NCI-H2196 (cell line): Measurements from ENCODE around the gene PUM1.

Experiments
- DNase-seq: peaks from one replicate; lab custom pipeline; 2025; ENCODE audit not compliant: unreplicated experiment; lab: John Stamatoyannopoulos, UW

The PUM1 gene

GRCh38 chr1:30908696-30909364 is 156.7 kb downstream of the PUM1 start, which contains the start of gene SDC3:
SDC3 (minus strand) TSS chr1:30908758; CDS start chr1:30908586, 172 bp downstream.
- DNase-seq: peak; percentile 21

DNA sequence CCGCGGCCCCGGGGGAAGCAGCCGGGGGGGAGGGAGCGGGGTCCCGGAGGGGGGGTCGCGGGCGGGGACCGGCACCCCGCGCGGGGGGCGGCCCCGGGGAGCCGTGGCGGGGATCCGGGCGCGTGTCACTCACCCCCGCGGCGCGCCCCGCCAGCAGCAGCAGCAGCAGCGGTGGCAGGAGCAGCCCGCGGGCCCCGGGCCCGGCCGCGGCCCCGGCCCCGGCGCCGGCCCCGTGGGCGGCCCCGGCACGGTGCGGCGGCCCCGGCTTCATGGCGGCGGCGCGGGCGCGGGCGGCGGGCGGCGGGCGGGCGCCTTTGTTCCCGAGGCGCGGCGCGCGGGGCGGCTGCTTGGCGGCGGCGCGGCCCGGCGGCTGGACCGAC is 157.2 kb downstream of the PUM1 start:
- no peak for DNase-seq

DNA sequence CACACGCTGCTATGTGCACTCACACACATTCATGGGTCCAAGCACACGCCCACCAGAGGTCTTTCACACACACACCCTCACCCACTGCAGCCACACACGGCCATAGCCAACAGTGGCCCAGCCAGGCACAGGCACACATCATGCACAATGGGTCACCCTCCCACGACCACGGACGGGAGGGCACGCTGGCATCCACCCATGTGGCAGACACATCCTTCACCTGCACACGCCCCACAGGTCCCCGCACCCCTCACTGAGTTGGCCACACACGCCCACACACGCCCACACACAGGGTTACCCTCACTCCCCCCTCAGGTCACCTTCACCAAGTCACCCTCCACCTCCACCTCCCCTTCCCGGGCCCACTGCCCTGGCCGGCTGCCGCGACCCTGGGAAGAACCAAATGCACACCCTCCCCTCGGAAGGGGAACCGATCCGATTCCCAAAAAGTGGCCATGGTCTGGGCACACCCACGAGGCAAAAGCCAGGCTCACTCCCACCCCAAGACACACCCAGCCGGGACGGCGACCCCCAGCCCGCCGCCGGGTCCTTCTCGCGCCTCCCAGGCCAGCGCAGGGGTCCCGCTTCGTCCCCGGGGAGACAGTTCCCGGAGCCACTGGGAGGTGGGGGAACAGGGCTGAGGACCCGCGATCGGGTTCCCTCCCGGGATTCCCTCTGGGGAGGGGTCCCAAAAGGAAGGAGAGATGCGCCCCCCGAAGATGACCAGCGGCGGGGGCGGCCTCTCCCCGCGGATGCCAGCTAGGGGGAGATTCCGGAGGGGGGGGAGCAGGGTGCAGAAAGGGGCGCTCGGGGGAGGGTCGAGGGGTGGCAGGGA is 157.8 kb downstream of the PUM1 start:
- no peak for DNase-seq

GRCh38 chr1:30906631-30907441 is 158.7 kb downstream of the PUM1 start:
- no peak for DNase-seq

- no peak for DNase-seq
Observed at GRCh38 chr1:30905916-30906620, 159.4 kb downstream of the PUM1 start.

- no peak for DNase-seq
Observed at GRCh38 chr1:30905403-30905802, 160.1 kb downstream of the PUM1 start.

DNA sequence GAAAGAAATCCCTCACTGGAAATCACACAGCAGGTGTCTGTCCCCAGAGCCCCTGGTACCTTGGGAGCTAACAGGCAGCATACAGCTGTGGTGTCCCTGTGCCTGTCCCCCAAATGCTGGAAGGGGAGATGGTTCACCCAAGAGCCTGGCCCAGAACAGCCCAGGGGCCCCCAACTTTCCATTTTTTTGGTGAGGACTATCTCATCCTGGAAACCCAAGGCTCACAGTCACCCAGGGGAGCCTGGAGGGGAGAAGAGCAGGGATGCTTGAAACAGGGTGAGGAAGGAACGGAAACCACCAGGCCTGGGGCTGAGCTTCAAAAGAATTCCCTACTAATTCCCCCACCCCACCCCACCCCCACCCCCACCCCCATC is 160.6 kb downstream of the PUM1 start:
- no peak for DNase-seq

GRCh38 chr1:30904191-30904961 is 161.1 kb downstream of the PUM1 start:
- no peak for DNase-seq

DNA sequence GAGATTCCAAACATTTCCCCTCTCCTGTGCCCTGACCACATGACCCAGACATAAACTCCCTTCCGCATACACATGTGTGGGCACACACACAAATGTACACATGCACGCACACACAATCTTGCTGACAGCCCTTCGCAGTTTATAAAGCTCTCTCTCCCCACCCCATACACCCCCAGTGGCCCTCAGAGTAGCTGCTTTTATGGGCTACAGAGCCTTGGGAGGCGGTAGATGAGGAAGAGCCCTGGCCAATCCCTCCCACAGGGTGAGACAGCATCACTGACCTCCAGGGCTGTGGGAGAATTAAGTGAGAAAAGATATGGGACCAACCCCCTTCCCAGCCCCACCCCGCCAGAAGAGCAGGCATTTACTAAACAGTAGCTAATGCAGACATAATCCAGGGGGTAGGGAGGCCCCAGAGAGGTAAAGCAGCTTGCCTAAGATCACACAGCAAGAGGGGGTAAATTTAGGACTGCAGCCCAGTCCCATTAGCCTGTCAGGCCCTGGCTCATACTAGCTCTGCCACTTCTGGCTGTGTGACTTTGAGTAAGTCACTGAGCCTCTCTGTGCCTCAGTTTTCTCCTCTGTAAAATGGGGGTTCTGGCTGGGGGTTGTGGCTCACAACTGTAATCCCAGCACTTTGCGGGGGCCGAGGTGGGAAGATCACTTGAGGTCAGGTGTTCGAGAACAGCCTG is 162.0 kb downstream of the PUM1 start:
- no peak for DNase-seq

DNA sequence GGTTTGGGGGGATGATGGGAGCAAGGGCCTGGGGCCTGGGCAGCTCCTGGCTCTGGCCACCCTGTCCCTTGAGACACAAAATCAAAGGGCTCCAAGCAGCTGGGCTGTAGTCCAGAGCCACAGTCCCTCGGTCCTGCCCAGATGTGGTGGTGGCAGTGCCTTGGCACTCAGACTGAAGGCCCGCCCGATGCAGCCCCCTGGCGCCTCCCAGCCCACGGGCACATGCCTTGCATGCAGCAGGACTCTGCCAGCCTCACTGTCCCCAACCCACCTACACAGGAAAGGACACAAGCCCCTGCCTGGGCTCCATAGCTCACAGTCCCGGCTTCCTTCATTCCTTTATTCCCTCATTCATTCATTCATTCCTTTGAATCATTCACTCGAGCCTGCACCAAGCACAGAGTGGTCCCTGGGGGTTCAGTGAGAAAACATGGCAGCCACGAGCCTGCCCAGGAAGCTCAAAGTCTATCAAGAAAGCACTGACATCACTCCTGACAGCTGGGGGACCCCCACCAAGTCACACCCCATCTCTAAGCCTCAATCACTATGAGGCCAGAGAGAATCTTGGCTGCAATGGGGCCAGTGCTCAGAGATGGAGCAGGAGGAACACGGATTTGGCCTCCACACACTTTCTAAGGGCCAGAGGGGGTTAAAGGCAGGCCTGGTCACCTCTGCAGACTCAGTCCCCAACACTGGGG is 162.8 kb downstream of the PUM1 start:
- DNase-seq: no peak

DNA sequence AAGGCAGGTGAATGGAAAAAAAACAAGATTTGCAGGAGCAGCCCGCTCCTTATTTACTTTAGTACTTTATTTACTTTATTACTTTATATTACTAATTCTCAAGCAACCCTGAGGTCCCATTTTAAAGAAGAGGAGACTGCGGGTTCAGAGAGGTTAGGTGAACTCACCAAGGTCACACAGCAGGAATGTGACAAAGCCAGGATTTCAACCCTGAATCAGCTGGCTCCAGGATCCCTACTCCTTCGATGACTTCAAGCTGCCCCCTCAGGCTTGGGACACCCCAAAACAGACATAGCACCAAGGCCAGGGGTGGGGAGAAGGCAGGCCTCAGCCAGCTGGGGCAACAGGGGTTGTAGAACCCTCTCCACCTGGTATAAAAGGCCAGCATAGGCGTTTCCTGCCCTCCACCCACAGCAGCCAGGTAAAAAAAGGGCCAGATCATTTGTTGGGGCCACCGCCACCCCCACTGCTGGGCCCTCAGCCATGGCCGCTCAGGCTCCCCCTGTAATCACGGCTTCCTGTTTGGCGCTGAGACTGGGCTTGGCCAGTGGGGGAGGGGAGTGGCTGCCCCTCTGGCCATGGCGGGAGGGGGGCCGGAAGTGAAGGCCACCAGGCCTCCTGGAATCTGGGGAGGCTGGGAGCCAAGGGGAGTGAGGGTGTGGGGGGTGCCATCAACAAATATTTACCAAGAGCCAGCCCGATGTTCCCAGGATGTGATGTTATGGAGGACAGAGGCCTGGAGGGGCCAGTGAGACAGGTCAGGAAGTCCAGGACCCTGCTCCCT is 163.5 kb downstream of the PUM1 start:
- no peak for DNase-seq

DNA sequence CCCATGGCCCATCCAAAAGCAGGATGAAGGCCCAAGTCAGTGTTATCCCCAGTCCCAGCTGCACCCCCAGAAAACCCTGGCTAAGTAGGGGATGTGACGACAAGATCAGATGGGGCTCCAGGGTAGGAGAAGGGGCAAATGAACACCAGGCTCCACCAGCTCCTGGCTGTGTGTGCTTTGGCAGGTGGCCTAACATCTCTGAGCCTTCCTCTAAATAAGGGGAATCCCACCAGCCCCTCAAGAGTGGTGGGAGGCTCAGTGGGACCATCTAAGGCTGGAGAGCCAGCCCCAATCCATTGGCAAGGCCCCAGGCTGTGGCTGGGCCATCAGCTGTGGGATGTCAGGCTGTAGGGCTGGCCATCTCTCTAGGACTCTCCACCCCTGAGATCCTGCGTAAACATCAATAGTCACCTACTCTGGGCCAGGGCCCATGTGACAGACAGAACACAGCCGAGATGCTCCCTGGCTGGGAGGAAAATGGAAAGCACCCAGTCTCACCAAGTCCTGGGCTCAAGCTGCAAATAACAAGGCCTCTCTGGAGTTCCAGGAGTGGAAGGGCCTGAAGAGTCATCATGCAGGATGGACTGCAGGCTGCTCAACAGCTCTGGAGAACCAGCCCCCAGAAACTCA is 164.5 kb downstream of the PUM1 start:
- DNase-seq: no peak

DNA sequence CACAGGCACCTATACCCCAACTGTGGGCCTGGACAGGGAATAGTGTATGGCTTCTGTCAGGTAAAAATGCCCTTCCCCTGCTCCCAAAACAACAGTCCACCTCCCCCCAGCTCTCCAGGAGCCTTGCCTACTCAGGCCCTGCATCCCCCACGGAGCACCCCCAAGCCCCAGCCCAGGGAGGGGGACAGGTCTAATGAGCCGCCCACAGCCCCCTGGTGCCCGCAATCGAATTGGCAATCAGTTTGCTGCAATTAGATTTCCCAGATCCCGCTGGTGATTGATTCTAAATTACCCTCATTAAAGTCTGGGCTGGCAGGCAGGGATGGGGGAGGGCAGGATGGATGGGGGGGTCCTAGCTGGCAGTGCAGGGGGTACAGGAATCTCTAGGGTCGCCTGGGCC is 165.0 kb downstream of the PUM1 start:
- DNase-seq: no peak

- DNase-seq: no peak
Observed at GRCh38 chr1:30899577-30900389, 165.7 kb downstream of the PUM1 start.

DNA sequence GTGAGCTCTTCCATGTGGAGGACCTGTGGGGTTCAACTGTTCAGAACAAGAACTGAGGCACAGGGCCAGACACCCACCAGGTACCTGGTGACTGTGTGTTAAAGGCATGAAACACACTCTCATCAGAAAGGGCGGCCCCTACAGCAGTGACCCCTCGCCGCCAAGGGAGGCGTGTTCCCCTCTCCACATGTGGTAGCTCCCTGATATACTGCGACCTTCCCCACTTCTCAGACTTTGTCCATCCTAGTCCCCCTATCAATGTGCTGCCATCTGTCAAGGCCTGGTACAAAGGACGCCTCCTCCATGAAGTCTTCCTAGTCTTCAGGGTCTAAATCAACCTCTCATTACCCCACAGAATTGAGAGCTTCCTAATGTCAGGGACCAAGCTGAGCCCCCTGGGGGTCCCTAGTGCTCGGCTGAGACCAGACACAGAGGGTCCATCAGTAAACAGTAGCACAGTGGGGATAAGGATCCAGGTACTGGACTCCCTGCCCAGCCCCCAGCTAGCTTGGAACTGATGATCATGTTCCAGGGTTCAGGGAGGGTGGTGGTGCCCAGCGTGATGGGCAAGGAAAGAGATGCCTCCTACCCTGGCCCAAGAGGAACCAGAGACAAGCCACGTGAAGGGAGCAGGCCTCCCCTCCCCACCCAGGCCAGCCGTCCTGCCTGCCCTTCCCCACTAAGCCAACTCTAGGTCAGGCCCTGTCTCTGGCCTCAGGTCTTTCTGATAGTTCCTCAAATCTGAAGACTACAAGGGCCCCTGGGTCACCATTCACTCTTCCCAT is 167.3 kb downstream of the PUM1 start:
- DNase-seq: no peak

GRCh38 chr1:30896905-30897304 is 168.6 kb downstream of the PUM1 start:
- DNase-seq: no peak
